HEK293T (cell line): ENCODE data around the gene CTNNBIP1.

Experiments
- BHLHE40 ChIP-seq: fragments of 450-650 bp; IDR thresholded peaks from 2 replicates; pipeline ENCODE4 v1.6.1; 2016; ENCODE audit warnings: mild to moderate bottlenecking, moderate library complexity, borderline replicate concordance
- CTBP1 ChIP-seq: fragments of 450-650 bp; IDR thresholded peaks from 2 replicates; pipeline ENCODE4 v1.6.1; 2016; ENCODE audit warnings: borderline replicate concordance
- FOXM1 ChIP-seq: fragments of 450-650 bp; IDR thresholded peaks from 2 replicates; pipeline ENCODE4 v1.6.1; 2017; ENCODE audit warnings: mild to moderate bottlenecking, borderline replicate concordance
- HDGF ChIP-seq: fragments of 450-650 bp; IDR thresholded peaks from 2 replicates; pipeline ENCODE4 v1.6.1; 2017; ENCODE audit warnings: antibody characterized with exemption, borderline replicate concordance
- PKNOX1 ChIP-seq: fragments of 450-650 bp; IDR thresholded peaks from 2 replicates; pipeline ENCODE4 v1.6.1; 2016
- SP1 ChIP-seq: fragments of 450-650 bp; IDR thresholded peaks from 2 replicates; pipeline ENCODE4 v1.6.1; 2017

- TF ChIP-seq FOXM1 = no peak
- TF ChIP-seq BHLHE40 = no peak
- no peak for TF ChIP-seq CTBP1
- TF ChIP-seq SP1 = no peak
- TF ChIP-seq PKNOX1 = no peak
- no peak for TF ChIP-seq HDGF
Measured at GRCh38 chr1:9805006-9805508, 105.0 kb downstream of the CTNNBIP1 start.
